K562 treated with DMSO at 1 percent for 4 hours (cell line): ENCODE results near the gene PDK1. TPM values are rescaled to one million over a fixed set of nuclear protein-coding genes. Genes with fewer than 3 reads are reported as not detected.

Experiments
- total RNA-seq: library from RNA; unstranded; fragments of 300-600 nt; gene quantifications from 2 replicates; pipeline ENCODE4 v1.2.3, GENCODE V29; 2022; ENCODE audit not compliant: insufficient read depth

Gene PDK1
- total RNA-seq = 4.4 and 5.1 TPM in 2 replicates

DNA sequence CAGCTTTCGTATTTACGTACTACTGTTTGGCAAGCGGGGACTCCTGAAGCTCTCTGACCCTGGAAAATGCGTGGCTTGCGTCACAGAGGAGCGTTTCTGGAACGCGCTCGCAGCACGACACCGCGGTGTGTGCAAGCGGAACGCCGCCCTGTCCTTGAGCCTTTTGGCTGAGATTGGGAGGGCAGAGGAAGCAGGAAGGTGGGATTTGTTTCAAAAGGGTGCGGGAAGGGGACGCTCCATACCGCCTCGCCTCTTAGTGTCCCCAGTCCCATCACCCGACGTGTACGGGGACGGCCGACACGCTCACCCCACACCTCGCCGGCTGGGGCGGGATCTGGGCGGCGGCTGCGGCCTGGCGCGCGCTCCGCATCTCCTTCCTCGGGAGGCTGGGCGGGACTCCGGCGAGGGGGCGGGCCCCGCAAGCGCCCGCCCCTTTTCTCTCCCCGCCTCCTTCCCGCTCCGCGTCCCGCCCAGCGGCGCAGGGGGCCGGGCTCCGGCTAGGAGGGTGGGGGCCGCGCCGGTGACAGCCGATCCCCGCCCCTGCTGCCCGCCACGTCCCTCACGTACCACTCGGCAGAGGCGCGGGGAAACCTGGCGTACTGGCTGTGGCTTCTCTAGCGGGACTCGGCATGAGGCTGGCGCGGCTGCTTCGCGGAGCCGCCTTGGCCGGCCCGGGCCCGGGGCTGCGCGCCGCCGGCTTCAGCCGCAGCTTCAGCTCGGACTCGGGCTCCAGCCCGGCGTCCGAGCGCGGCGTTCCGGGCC, at the start of gene PDK1:
Gene PDK1 (plus strand): TSS at position 569 of the 762 bp plus-strand sequence. CDS start 61 bp downstream, at position 630.

Other genes starting within 250 kb of the PDK1 start
- not detected in 2 replicates for gene ITGA6, start 128.5 kb upstream of the PDK1 start, total RNA-seq
- gene RAPGEF4, start 179.8 kb downstream of the PDK1 start, total RNA-seq = not detected in 2 replicates